Measurements from ENCODE around the gene CDH13. TPM values are rescaled to one million over a fixed set of nuclear protein-coding genes. Genes with fewer than 3 reads are reported as not detected.

CDH13 gene
- polyA plus RNA-seq, 1 experiment = 113 TPM

DNA sequence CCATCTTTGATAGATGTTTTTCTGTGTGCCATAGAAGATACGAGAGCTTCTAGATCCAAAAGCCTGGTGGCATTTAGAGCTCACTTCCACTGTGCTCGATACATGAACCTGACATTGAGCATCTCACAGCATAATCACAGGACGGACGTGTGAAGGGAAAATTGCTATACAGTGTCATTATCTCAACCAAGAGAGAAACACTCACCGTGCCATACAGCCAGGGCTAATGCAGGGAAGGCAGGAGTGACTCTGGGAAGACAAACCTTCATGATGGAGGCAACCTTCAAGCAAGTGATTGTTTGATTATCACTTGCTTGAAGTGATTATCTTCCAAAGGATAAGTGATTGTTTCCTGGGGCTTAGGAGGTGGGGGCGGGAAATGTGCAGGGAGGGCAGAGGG, 962.8 kb downstream of the CDH13 start:
- Histone ChIP-seq H3K27me3 (ENCODE audit: control insufficient read depth, insufficient read depth, low read length) (no peaks in the 10 kb centered on the region; the same call in 1 of the 2 replicates), H3K36me3 (ENCODE audit: control insufficient read depth, insufficient read depth, low read length) (no peaks in the 10 kb centered on the region), H3K4me3 (ENCODE audit: low read depth, low read length) (no peak overlapping the region)
- TF ChIP-seq, protein P1, sequence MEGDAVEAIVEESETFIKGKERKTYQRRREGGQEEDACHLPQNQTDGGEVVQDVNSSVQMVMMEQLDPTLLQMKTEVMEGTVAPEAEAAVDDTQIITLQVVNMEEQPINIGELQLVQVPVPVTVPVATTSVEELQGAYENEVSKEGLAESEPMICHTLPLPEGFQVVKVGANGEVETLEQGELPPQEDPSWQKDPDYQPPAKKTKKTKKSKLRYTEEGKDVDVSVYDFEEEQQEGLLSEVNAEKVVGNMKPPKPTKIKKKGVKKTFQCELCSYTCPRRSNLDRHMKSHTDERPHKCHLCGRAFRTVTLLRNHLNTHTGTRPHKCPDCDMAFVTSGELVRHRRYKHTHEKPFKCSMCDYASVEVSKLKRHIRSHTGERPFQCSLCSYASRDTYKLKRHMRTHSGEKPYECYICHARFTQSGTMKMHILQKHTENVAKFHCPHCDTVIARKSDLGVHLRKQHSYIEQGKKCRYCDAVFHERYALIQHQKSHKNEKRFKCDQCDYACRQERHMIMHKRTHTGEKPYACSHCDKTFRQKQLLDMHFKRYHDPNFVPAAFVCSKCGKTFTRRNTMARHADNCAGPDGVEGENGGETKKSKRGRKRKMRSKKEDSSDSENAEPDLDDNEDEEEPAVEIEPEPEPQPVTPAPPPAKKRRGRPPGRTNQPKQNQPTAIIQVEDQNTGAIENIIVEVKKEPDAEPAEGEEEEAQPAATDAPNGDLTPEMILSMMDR (IDR thresholded peaks at IDR 0.05; ENCODE audit: insufficient read depth, low read depth, low read length) = no peak
- CTCF ChIA-PET = no interaction called here
- DNase-seq (ENCODE audit: low read depth) = no peak
- POLR2A ChIA-PET = no interaction called here

DNA sequence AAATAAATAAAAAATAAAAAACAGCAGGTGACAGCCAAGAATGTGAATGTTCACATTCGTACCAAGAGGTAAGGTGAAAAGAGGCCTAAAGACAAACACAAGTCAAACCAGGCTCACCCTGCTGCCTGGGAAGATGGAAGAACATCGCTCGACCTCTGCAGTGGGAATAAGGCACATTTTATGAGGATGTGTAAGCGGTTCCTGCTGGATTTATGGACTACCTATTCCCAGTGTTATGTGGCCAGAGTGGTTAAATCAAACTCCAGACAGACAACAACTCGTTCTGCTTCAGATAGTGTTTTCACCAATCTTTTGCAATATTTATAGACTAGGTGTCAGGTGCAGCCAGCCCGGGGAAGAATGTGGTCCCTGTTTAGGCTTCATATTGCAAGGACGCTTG, 966.0 kb downstream of the CDH13 start:
- ChIA-PET CTCF (interaction anchor here (1.2 kb wide), 1 partner anchor 15 kb away, joined by 5 read pairs; no protein-coding TSS in a partner anchor), POLR2A (no interaction called here)
- Histone ChIP-seq H3K36me3 (ENCODE audit: control insufficient read depth, insufficient read depth, low read length) (no peaks in the 10 kb centered on the region), H3K4me3 (ENCODE audit: low read depth, low read length) (no peak overlapping the region), H3K27me3 (ENCODE audit: control insufficient read depth, insufficient read depth, low read length) (no peaks in the 10 kb centered on the region)
- DNase-seq (ENCODE audit: low read depth) = no peak
- TF ChIP-seq, protein P1 (IDR thresholded peaks at IDR 0.05; ENCODE audit: insufficient read depth, low read depth, low read length) = no peak

DNA sequence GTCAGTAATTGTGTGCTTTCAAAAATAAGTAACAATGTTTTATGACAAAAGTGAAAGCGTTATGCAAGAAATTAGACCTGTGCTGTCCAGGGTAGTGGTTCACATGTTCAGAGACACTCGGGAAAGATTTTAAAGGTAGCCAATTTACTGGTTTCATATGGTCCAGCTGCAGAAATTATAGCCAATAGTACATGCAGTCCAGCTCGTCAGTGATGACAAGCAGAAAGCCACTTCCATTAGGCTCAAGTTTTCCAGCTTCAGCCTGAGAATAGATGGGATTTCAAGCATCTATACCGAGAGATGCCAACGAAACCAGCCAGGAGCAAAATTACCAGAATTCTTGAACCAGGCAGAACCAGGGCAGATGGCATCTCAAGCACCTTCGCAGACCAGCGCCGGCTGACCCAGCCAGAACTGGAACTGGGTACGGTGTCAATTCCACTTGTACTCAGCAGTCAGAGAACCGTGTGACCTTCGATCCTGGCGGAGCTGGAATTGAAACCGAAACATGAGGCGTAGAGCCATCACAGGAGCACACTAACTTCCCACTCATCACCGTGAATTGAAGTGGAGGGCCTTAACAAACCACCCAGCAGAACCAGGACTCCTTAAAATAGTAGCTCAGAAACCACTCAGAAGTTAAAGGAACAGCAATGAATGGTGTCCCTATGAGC, 973.2 kb downstream of the CDH13 start:
- Histone ChIP-seq H3K27me3 (ENCODE audit: control insufficient read depth, insufficient read depth, low read length) (no peaks in the 10 kb centered on the region), H3K4me3 (ENCODE audit: low read depth, low read length) (no peak overlapping the region), H3K36me3 (ENCODE audit: control insufficient read depth, insufficient read depth, low read length) (no peaks in the 10 kb centered on the region)
- DNase-seq (ENCODE audit: low read depth) = no peak
- ChIA-PET POLR2A (no interaction called here), CTCF (no interaction called here)
- TF ChIP-seq, protein P1 (IDR thresholded peaks at IDR 0.05; ENCODE audit: insufficient read depth, low read depth, low read length) = no peak

DNA sequence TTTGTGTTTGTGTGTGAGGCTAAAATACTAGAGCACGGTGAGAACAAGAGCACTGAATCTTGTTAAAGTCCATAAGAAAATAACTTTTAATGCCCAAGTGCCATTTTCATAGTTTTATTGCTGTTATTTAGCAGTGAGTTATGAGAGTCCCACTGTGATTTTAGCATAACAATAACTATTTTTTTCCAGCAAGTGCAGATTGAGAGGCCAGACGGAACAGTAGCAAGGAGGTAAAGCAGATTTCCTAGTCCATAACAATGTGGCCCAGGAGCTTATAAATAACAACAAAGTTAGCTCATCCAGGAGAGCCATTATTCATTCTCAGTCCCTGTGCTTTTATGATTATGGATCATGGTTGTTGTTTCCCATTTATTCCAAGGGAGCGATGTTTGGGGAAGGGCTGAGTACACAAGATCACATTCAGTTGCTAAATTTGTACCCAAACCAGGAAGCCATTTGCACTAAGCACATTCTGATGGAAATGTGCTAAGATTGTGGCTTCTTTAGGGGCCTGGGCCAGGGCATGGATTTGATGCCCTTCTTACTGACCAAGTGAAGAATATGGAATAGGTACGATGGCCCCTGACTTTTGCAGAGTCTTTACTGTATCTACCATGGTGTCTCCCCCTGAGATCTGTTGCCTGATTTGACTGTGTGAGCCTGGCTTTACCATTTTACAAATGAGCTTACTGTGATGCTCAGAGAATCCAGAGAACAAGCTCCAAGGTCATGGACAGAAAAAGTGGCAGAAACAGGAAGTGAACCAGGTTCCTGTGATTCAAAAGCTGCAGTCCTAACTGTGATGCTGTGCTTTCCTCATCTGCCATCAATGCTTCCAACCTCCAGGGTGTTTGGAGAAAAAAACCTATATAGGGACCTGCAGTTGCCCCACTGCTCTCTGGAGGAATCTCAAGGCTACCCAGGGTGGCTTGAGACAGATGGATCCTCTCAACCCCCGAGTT, 976.3 kb downstream of the CDH13 start:
- ChIA-PET POLR2A (no interaction called here), CTCF (no interaction called here)
- DNase-seq (ENCODE audit: low read depth) = no peak
- no peaks in the 10 kb centered on the region for H3K36me3 ChIP-seq (ENCODE audit: control insufficient read depth, insufficient read depth, low read length)
- TF ChIP-seq, protein P1 (IDR thresholded peaks at IDR 0.05; ENCODE audit: insufficient read depth, low read depth, low read length) = no peak
- H3K27me3 ChIP-seq (ENCODE audit: control insufficient read depth, insufficient read depth, low read length) = no peaks in the 10 kb centered on the region
- no peak overlapping the region for H3K4me3 ChIP-seq (ENCODE audit: low read depth, low read length)
